HG02623 (cell line): ENCODE data around the gene ZNF629.
A peak's percentile ranks its signal among the peaks of the same experiment; 100 is the strongest.

Source experiments
- ATAC-seq: cut with Tn5 transposase; IDR thresholded peaks from one replicate; pipeline ENCODE4 v1.9.1; 2021; ENCODE audit warnings: moderate library complexity; ENCODE audit not compliant: unreplicated experiment

The ZNF629 gene

GRCh38 chr16:30748634-30749445, 38.2 kb downstream of the ZNF629 start:
- ATAC-seq = no peak

DNA sequence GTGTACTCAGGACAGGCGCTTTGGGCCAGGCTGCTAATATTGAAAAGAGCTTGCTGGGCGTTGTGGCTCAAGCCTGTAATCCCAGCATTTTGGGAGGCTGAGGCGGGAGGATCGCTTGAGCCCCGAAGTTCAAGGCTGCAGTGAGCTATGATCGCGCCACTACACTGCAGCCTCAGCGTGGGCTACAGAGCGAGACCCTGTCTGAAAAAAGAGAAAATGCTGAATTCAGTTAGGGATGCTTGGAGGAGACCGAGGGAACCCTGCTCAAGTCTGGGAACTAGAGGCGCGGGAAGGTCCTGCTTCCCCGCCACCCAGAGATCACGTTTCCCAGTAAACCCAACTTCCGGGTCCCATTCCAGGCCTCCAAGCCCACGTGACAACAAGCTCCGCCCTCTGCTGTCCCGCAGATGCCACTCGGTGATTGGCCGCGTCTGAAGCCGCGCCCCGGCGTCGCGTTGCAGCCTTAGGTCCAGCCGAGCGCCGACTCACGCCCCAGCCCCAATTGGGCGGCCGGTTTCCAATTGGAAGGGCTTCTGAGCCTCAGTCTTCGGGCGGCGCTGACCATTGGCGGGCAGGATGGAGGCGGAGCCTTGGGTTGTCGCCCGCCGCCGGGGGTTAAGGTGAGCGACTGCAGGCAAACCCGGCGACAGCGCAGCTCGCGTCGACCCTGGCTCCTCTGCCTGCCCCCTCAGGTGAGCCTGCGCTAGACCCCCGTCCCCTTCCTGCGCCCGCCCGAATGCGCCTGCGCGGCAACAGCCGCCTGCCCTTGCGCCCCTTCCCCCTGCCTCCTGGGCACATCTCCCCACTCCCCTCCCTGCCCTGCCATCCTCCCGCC, 39.0 kb downstream of the ZNF629 start, which contains the start of gene PHKG2:
Gene PHKG2 (plus strand): TSS at position 627 of the 835 bp plus-strand sequence. CDS start 396 bp downstream, outside the sequence.
- ATAC-seq = peak; percentile 95

DNA sequence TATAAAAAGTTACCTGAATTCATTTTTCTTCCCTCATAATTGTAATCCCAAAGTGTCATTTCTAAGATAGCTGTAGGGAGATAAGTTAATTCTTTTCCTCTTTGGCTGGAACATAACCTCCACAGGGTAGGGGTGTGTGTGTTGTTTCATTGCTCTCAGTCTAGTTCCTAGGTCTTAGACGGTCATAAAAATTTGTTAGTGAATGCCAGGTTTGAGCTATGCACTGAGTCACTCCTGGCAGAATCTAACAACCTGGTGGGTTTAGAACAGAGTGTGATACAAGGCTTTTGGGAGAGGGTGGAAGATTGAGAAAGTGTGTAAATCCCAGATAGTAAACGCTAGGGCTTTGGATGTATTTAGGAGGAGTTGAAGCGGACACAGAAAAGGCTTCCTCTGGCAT, 39.7 kb downstream of the ZNF629 start:
- no peak for ATAC-seq

- no peak for ATAC-seq
Measured at GRCh38 chr16:30746638-30747175, 40.3 kb downstream of the ZNF629 start.

GRCh38 chr16:30745082-30745481, 41.9 kb downstream of the ZNF629 start:
- ATAC-seq = no peak

- no peak for ATAC-seq
Measured at GRCh38 chr16:30744183-30744582, 42.8 kb downstream of the ZNF629 start.

GRCh38 chr16:30743716-30744115, 43.3 kb downstream of the ZNF629 start:
- no peak for ATAC-seq

DNA sequence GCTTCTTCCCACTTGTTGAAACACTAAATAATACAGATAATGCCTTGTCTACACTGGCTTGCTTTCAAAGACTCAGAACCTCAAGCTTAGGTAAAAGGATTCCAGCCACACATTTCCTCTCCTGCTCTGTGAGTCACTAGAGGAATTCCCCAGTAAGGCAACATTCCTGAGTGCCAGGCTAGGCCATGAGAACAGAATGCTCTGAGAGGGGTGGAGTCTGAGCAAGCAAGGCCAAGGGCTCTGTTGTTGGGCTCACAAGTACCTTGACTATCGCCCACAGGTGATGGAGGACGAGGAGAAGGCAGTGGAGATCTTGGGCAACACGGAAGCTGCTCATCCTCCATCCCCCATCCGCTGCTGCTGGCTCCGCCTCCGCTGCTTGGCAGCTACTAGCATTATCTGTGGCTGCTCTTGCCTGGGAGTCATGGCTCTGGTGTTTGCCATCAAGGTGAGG, 45.5 kb downstream of the ZNF629 start:
- ATAC-seq = no peak

GRCh38 chr16:30740364-30741251, 46.4 kb downstream of the ZNF629 start:
- no peak for ATAC-seq

GRCh38 chr16:30738984-30739951, 47.7 kb downstream of the ZNF629 start:
- no peak for ATAC-seq

DNA sequence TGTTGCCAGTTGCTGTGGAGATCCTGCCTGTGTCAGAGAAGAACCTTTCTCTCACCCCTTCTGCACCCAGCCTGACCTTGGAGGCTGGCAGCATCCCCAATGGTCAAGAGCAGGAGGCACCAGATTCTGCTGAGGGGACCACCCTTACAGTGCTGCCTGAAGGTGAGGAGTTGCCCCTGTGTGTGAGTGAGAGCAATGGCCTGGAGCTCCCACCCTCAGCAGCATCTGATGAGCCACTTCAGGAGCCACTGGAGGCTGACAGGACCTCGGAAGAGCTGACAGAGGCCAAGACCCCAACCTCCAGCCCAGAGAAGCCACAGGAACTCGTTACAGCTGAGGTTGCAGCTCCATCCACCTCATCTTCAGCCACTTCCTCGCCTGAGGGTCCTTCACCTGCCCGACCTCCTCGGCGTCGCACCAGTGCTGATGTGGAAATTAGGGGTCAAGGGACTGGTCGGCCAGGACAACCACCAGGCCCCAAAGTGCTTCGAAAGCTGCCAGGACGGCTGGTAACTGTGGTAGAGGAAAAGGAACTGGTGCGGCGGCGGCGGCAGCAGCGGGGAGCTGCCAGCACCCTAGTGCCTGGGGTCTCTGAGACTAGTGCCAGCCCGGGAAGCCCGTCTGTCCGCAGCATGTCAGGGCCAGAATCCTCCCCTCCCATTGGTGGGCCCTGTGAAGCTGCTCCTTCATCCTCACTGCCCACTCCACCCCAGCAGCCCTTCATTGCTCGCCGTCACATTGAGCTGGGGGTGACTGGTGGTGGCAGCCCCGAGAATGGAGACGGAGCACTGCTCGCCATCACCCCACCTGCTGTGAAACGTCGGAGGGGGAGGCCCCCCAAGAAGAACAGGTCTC, 49.0 kb downstream of the ZNF629 start:
- ATAC-seq = no peak

DNA sequence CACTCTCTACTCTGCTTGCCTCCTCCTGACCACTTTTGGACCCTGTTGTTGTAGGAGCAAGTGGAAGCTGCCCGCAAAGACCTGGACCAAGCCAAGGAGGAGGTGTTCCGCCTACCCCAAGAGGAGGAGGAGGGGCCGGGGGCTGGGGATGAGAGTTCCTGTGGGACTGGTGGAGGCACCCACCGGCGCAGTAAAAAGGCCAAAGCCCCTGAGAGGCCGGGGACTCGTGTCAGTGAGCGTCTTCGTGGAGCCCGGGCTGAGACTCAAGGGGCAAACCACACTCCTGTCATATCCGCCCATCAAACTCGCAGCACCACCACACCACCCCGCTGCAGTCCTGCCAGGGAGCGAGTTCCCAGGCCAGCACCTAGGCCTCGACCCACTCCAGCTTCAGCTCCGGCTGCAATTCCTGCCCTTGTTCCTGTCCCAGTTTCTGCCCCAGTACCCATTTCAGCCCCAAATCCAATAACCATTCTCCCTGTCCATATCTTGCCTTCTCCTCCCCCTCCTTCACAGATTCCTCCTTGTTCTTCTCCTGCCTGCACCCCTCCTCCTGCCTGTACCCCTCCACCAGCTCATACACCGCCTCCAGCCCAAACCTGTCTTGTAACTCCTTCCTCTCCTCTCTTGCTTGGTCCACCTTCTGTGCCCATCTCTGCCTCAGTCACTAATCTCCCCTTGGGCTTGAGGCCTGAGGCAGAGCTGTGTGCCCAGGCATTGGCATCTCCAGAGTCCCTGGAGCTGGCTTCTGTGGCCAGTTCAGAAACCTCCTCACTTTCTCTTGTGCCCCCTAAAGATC, 49.8 kb downstream of the ZNF629 start:
- ATAC-seq = no peak

GRCh38 chr16:30731411-30731810, 55.6 kb downstream of the ZNF629 start:
- no peak for ATAC-seq

- ATAC-seq = no peak
Measured at GRCh38 chr16:30728899-30729672, 57.9 kb downstream of the ZNF629 start.
